Neural cell (in vitro differentiated cells): ENCODE data around the gene SUPT20HL2.

Experiments
- CTCF ChIP-seq: fragments of 450-650 bp; IDR thresholded peaks from 2 replicates; pipeline ENCODE4 v1.5.1; 2014; ENCODE audit warnings: antibody characterized with exemption, mild to moderate bottlenecking, moderate library complexity; ENCODE audit not compliant: poor library complexity, severe bottlenecking
- EZH2 ChIP-seq: fragments of 200-600, 300-800 bp; shearing (Covaris generic), sonication (generic); IDR thresholded peaks from 2 replicates; pipeline ENCODE4 v1.6.1; 2014; ENCODE audit warnings: antibody characterized with exemption, low read length, borderline replicate concordance, mild to moderate bottlenecking; ENCODE audit not compliant: insufficient read depth, poor library complexity, severe bottlenecking
- POLR2AphosphoS5 ChIP-seq: IDR thresholded peaks from 2 replicates; pipeline ENCODE4 v1.6.1; 2012
- RAD21 ChIP-seq: fragments of 450-650 bp; conservative IDR thresholded peaks from 2 replicates; pipeline ENCODE4 v1.6.1; 2014; ENCODE audit warnings: antibody characterized with exemption, mild to moderate bottlenecking, moderate library complexity
- REST ChIP-seq: IDR thresholded peaks from 2 replicates; pipeline ENCODE4 v1.6.1; 2012; ENCODE audit warnings: borderline replicate concordance
- SMC3 ChIP-seq: fragments of 450-650 bp; conservative IDR thresholded peaks from 2 replicates; pipeline ENCODE4 v1.6.1; 2014; ENCODE audit warnings: antibody characterized with exemption, mild to moderate bottlenecking, moderate library complexity; ENCODE audit not compliant: poor library complexity

GRCh38 chrX:24276015-24276414 is 37.9 kb downstream of the SUPT20HL2 start:
- TF ChIP-seq CTCF = no peak
- TF ChIP-seq EZH2 = no peak
- no peak for TF ChIP-seq RAD21
- TF ChIP-seq POLR2AphosphoS5 = no peak
- no peak for TF ChIP-seq SMC3
- no peak for TF ChIP-seq REST
